ENCODE results near the gene SLC8A1.

The SLC8A1 gene

DNA sequence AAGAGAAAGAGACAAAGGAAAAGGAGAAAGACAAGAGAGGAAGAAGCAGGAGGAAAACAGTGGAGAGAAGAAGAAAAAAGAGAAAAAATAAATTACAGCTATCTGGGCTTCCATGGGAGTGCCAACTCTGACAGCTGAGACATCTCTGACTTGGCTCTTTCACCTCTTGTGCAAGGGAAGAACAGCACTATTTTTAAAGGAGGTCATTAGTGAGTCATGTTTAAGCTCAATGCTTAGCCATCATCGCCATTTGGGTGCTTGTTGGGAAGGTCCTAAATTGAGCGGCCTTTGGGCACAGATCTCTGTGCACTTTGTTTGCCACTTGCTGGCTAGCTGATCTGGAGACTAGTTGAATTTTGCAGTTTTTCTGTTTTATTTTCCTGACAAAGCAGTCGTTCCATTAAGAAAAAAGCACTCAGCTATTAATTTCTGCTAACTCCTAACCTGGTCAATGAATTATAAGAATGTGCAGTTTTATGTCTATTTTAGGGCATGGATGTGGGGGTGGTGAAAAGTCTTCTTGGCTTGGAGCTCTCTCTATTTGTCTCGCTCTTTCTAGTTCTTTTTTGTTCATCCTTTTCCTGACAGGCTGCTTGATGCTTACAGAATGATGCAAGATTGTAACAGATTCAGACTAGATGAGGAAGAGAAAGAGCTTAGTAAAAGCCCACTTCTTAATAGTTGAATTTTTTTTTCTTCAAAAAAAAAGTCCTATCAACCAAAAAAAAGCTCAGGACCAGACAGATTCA lies 231.5 kb downstream of the SLC8A1 start:
- no peak for DNase-seq

DNA sequence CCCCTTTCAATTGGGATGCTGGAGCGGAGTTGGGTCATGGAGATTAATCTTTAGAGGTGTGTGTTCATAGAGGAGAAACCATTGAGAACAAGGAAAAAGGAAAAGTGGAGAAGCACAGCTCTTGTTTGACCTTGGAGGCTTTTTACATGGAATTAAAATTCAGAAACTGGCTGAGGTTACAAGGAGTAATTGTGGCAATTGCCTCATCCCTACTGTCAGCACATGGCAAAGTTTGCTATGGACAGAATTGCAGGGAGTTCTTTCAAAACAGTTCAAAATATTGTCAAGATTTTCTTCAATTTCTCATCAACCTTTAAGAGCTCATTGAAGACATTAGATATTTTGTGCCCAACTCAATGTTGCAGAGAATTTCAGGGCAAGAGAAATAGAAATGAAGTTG lies 232.7 kb downstream of the SLC8A1 start:
- DNase-seq, result no peak

DNA sequence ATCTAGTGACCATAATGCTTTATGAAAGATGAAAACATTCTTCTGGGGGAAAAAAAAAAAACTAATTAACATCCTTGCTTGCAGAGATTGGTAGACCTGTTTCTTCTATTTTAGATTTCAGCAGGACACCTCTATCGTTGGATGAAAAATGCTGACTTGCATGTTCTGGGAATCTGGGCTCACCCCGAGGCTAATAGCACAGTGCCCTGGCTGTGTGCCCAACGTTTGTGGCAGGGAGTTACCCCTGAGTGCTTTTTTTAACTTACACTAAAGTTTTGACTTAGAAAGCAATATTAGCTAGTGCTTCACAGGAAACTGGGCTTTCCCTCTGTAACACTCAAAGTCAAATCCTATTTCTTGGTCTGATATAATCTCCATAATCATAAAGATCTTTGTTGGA lies 233.2 kb downstream of the SLC8A1 start:
- DNase-seq, result no peak

DNA sequence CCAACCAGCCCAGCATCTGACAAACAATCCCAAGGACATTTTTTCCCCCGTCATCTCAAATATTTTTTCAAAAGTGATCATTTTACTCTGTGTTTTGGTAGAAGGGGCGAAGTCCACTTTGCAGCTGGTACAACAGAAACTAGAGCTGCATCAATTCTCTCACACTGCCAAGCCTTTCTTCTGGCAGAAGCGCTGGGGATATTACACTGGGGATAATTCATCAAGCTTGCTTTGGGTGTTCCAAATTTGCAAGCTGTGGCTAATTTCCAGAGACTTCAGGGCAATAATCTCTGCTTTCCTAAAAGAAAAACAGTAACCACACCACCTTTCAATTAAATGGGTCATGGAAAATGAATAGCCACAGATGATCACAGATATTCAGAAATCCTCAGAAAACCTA lies 238.3 kb downstream of the SLC8A1 start:
- no peak for DNase-seq

DNA sequence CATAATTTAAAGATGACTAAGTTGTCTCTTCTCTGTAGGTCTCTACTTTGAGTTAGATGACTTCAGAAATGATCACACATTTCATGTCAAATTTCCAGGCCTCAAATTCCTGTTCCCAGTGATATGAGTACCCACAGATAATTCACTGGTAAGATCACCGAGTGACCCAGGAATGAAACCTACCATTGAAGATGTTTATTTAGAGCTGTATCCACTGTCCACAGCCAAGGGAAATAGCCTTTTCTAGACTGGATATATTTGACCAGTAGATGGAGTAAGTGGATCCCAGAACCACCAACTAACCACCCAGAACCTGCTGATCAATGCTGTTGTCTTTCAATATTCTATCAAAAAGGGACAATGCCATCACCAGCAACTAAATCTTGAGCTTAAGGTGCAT lies 238.8 kb downstream of the SLC8A1 start:
- DNase-seq, result no peak

DNA sequence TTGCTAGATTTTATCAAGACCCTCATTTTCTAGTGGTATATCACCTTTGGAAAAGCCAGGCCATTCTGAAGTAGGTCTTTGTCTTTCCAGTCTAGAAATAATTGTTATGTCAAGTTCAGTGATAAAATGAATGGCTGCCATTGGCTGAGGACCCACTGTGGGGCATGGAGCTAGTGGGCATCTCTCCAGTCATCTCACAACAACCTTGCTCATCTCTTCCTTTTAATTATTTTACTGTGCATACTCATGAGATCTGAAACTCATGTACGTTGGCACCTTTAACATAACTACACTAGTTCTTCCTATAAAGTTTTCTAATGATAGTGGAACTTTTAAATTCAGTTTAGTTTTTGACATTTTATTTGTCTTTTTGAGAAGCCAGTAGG lies 240.9 kb downstream of the SLC8A1 start:
- DNase-seq, result no peak

DNA sequence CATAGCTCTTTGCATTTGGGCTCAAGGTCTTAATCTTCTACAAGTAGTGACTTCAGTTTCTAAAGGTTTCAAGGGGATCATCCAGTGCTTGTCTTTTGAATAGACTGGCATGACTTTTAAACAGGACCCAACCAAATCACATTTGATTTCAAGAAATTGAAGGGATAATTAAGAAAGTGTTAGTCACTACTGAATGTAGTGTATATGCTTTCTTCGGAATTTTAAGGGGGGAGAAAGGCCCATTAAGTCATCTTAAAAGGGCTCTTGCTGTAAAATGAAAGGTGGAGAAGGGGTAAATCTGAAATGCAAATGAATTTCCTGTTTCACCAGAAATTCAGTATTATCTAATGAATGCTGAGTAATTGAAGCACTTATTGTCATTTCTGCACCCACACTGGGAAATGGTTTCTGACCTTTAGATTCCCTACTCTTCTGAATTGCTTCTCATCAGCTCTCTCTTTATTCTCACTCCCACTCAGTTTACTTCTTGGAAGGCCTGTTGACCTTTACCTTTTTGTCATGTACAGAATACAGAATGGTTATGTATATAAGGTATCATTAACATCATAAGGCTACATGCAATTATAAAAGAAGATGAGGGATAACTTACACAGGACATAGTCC lies 241.4 kb downstream of the SLC8A1 start:
- DNase-seq, result no peak

DNA sequence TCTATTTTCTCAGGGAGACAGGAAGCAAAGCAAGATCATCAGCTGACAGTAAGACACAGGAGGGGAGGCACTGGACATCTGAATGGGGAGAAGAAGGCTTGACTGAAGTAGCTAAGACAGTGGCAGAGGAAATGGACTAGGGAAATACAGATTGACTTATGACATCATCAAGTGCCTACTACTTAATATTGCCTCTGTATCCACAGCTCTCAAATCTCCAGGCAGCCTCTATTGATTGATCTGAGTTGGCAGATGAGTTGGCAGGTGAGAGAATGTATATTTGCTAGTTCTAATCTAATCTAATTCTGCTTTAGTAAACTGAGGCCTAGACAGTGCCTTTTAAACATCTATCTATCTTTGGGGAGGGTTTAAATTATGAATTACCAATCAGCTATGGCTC lies 242.1 kb downstream of the SLC8A1 start:
- DNase-seq, result no peak

DNA sequence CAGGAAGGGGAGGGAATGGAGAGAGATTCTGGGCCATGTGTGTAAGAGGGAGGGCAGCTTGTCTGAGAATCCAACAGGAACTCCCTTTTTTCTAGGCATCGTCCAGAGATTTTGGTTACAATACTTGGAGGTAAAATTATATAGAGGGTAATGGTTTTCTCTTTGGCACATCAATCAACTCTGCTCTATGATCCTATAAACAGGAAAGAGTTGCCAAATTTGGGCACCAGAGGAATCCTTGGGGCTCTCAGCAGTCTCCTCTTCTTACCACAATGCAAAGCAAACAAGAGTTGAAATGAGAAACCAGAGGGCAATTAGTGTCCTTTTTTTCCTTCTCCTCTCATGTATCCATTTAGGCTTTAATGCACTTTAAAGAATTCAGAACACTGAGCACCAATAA lies 243.4 kb downstream of the SLC8A1 start:
- no peak for DNase-seq

DNA sequence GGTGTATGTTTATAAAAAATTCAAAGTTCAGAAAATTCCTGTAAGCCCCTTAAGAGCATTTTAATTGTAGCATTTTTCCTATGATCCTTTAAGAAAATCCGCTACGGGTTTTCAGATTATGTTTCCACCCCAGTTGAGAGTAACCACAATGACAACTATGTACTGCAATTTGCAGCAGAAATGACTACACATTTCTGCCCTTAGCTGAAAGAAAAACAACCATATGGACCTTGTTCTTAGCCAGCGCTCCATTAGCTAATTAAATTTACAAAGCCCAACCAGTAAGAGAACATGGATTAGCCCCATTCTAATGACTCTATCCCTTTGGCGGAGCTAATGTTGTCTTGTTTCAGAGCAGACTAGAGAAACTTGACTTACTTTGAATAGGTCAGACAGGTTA lies 247.6 kb downstream of the SLC8A1 start:
- DNase-seq, result no peak

DNA sequence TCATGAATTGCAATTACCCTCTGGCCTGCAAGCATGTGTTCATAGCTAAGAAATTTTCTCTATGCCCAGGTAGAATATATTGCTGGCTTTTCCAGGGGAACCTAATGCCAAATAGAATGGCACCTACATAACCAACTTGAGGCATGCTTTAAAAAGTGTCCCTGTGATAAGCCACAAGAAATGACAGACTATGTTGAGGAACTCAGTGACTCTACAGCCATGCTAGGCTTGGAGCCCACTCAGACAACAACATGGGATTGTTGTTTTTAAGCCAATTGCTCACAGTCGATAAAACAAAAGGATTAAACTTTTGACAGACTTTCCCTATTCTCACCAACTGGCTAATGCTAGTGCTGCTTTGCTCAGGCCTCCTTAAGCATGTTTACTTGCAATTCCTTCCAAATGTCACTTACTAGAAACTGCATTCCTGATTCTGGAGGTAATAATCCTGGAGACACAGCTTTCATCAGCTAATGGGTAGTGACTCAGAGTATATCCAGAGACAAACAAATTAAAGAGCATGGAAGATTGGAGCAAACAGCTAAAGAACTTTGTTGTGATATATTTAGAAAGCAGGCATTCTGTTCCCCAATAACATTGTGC lies 249.0 kb downstream of the SLC8A1 start:
- no peak for DNase-seq

DNA sequence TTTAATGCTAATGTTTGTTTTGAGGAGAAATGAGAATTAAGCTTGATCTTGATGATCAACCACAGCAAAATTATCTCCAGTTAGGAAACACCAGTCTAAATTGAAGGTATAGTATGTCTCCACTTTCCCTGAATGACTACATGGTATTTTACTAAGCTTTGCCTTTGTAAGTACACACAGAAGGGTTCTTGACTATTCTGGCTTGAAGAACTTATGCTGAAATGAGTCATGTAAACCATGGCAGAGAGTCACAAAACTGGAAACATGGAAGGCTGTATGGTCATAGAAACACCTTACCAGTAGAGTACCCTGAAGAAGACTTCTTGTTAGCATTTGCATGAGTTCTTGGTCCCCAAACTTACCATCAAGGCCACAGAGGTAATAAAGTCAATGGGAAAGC lies 250.5 kb downstream of the SLC8A1 start:
- no peak for DNase-seq

DNA sequence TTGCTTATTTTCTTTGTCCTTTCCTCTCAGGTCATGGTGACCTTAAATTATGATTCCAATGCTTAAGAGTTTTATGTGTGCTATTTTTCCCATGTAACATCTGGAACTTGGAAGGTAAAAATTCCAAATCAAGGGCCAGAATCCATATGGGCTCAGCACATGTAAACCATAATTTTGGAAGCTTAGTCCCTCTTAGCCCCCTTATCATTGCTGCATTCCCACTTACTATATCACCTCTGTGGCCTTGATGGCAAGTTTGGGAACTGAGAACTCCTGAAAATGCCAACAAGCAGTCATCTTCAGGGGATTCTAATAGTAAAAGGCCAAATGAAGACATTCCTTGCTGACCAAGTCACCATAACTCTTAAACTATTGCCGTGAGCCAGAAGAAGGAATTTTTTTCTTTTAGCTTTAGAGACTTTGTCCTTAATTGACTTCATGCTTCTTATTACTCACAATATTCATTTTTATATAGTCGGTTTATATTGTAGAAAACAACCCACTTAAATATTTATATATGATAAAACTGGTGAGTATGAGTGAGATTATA lies 251.4 kb downstream of the SLC8A1 start:
- no peak for DNase-seq

DNA sequence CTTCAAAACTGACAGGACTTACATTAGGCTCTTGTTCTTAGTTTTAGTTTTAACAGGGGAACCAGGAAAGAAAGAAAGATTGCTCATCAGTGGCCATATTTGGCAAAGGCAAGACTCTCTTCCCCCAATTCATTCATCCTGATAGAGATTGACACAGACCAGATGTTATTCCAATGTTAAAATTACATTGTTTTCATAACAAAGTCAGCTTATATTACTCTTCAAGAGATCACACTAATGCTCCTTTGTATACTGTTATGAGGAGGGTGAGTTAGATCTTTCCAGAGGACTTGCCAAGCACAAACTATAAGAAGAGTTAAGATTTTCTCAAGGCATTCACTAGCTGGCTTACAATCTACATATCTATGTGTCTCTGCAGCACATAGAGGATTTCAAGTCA lies 252.1 kb downstream of the SLC8A1 start:
- DNase-seq, result no peak

DNA sequence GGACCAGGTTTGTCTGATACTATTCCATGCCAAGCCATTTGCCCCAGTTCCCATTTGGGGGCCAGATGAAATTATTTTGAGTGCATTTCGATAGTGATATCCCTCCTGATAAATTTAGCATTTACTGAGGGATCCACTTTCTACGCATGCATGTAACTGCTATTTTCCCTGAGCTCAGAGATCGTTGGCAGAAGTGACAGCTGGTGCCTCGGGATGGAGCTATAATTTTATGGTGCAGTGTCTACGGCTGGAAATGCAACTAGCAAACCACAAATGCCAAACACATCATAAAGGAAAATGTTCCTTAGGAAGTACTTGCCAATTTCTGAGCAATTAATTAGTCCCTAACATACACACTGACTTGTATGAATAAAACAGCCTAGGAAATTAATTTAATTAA lies 254.8 kb downstream of the SLC8A1 start:
- no peak for DNase-seq

DNA sequence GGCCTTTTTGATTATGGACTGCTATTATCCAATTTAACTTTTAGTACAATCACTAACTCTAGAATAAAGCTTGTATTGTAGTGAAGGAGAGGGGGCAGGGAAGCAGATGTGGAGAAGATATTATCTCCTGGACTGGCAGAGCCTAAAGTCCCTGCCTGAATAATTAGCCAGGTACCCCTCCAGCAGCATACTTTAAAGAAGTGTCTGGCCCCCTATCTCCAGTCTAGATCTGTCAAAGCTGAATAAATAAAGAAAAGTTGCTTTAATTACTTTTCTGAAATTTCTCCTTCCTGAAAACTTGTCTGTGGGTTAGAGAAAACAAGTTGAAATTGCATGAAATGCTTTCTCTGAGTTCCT lies 258.2 kb downstream of the SLC8A1 start:
- DNase-seq, result no peak

DNA sequence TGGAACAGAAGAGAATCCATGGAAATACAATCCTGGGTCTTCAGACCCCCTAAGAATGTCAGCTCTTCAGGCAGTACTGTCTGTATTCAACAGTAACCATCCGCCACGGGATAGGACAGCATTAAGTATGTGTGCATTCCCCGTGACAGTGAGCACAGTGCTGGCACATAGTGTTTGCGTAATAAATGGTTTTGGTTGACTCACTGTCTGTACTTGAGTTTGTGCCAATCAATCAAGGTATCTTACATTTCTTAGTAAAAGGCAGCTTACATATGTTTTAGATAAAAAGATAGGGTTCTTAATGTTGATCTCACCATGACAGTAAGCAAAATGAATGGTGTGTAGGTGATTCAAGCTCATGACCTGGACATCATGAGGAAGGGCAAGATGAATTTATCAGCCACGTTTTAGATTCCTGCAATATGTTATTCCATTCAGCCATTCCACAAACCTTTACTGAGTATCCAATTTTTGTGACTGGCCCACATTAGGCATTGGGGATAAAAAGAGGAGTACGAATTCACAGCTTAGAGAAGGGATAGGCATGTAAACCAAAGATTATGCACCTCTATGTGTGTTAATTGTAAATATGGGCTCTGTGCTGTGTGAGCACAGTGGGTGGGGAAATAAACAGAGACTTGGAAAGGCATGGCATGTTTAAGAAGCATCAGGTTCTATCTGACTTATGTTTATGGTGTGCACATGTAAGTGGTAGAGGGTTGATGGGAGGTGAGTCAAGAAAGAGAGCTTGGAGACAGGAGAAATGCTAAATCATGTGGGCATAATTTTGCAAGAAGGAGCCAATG lies 258.8 kb downstream of the SLC8A1 start:
- no peak for DNase-seq

DNA sequence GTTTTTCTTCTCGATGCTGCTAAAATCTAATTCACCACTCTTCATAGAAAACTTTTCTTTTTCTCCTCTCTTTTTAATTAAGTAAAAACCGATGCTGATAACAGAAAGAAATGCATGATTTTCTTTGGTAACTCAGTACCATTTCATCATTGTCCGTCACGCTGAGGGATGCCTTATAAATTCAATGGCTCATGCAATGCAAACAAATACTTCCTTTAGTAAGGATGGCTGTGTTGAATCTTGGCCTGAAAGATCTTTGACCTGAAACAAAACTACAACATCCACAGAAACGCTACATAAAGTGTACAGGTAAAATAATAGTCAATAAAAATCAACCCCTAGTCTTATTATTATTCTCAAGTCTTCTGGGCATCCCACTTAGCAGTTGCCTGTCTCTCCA lies 261.4 kb downstream of the SLC8A1 start:
- DNase-seq, result no peak

DNA sequence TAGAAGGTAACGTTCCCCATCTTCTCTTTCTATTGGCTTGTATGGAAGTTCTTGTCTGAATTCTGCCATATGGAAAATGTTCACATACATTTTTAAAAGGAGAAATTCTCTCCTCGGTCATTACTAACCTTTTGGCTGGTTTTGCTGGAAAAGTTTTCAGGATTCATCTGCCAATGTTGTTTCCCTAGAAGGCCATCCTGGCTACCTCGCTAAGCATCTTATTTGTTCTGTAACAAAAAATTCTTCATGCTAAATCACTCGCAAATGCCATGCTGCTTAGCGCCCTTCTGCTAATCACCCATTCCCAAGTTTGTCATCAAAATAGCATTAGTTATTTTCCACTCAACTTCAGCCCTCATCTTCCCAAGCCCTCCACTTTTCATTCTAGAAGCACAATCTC lies 262.0 kb downstream of the SLC8A1 start:
- no peak for DNase-seq

DNA sequence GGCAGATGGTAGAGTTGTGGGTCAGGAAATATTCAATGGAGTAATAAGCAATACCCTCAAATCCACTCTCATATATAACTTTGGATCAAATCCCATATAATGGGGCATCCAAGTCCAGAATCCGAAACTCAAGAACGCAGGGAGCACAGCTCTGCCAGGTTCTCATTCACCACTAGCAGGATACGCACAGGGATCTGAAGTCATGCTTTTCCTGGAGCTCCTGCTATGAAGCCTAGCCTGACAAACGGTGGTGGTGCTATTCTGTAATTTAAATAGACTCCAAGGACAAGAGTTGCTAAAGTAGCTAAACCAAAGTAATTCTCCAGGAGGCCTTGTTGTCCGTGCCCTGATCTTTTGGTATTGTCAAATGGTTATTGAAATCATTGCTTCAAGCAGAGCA lies 264.8 kb downstream of the SLC8A1 start:
- DNase-seq, result no peak

DNA sequence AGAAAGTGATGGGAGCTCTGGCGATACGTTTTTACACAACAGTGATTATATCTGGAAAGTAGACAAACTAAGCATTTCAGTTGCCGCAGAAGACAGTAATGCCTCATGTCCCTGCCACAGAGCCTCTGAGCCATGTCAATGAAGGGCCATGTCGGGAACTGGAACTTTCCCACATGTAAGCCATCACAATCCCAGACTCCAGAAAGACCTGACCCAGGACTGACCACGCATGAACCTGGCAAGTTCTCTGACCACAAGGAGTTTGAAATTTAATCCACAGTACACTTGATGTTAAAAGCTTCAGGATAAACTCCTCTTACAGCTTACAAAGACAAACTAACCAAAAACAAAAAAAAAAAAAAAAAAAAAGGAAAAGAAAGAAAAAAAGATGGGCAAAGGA lies 267.3 kb downstream of the SLC8A1 start:
- no peak for DNase-seq

DNA sequence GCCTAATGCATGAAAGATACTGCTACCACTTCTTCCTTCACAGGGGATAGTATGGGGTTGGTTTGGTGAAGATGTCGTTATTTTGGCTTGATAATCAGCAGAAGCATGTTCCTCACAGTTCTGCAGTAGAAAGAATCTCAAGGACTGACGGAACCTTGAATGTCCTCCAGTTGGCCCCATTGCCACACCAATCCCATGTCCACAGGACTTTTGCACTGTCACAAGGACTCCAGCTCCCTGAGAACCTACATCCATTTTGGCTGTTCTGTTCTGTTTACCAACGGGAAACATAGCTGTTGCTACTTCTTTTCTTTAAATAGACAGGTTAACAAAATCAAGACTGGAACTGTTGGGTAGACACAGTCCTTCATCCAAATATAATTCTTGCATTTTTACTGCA lies 270.0 kb downstream of the SLC8A1 start:
- no peak for DNase-seq

DNA sequence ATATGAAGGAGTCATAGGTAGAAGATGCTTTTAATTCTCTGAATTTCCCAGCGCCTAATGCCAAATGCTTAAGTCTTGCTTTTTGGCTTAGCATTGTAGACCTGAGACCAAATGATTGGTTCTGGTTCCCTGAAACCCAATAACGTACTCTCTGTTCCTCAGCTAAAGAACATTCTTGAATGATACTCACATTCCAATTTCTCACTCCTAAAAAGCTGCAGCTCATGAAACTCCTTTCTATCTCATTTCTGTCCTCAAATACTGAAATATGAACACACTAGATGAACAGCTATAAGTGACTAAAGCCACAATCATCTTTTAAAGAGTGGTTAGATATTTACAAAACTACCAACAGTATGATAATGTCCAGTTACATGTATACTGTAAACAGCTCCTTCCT lies 272.1 kb downstream of the SLC8A1 start:
- no peak for DNase-seq

DNA sequence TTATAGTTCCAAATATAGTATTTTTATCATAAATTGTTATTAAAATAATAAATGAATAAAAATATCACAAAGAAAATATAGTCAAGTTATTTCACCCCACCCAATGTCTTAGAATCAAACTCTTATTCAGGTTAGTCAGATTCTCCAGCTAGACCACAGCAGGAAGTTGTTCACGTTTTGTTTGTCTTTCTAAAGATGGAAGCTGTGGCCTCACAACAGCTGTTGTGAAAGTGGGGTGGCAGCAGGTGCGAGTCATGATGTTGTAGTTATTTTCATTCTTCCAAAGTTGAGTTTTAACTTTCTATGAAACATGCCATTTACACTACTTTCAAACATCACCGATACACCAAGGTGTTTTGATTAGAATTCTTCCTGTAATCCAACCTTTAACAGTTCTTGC lies 272.9 kb downstream of the SLC8A1 start:
- DNase-seq, result no peak
